CD14-positive monocyte (primary cell): ENCODE results near the gene PIGH. TPM values are rescaled to one million over a fixed set of nuclear protein-coding genes. Genes with fewer than 3 reads are reported as not detected.
A peak's percentile ranks its signal among the peaks of the same experiment; 100 is the strongest.

Source experiments
- DNase-seq, 3 donors: peaks; one replicate each; pipeline ENCODE4 v3.0.0-alpha.2; 2011 to 2022
- H2AFZ ChIP-seq: 2 replicates; pipeline ENCODE4 v1.6.0; 2012; ENCODE audit warnings: mild to moderate bottlenecking, low read depth, low read length, inconsistent platforms; ENCODE audit not compliant: insufficient read depth, poor library complexity, severe bottlenecking
- H3K27ac ChIP-seq, 2 donors: 1 replicate in 1 of 2; 2 replicates in 1 of 2; pipeline ENCODE4 v1.5.1; 2012 to 2013; ENCODE audit warnings: low read length in 2 of 2, control low read depth in 1 of 2, inconsistent platforms in 1 of 2, low read depth in 1 of 2, mild to moderate bottlenecking in 1 of 2
- H3K27me3 ChIP-seq, 2 donors: one replicate each; pipeline versions ENCODE4 v1.6.0 to v1.6.1; 2011 to 2013; ENCODE audit warnings: low read length in 2 of 2; ENCODE audit not compliant: control insufficient read depth in 2 of 2, insufficient read depth in 2 of 2
- H3K36me3 ChIP-seq, 2 donors: replicated peaks in 1 of 2; 1 replicate in 1 of 2; 2 replicates in 1 of 2; pipeline versions ENCODE4 v1.5.1 to v1.6.1; 2012 to 2013; ENCODE audit warnings: low read length in 2 of 2, control low read depth in 1 of 2, inconsistent platforms in 1 of 2, mild to moderate bottlenecking in 1 of 2; ENCODE audit not compliant: insufficient read depth in 2 of 2, control insufficient read depth in 1 of 2
- H3K4me1 ChIP-seq, 2 donors: 1 replicate in 1 of 2; 2 replicates in 1 of 2; pipeline versions ENCODE4 v1.5.1 to v1.6.1; 2012 to 2013; ENCODE audit warnings: low read length in 2 of 2, control low read depth in 1 of 2, inconsistent platforms in 1 of 2, mild to moderate bottlenecking in 1 of 2, moderate library complexity in 1 of 2; ENCODE audit not compliant: insufficient read depth in 2 of 2, control insufficient read depth in 1 of 2
- H3K4me2 ChIP-seq: replicated peaks from 2 replicates; pipeline ENCODE3; 2012; ENCODE audit warnings: low read length, moderate library complexity, mild to moderate bottlenecking; ENCODE audit not compliant: poor library complexity, severe bottlenecking; ENCODE audit errors: extremely low read depth
- H3K4me3 ChIP-seq, 3 experiments: fragments of 200-600 bp in 1 of 3; sonication (generic) in 1 of 3; replicated peaks in 1 of 3; 1 replicate in 2 of 3; 2 replicates in 1 of 3; pipeline ENCODE4 v1.5.1; 2011 to 2013; ENCODE audit warnings: low read length in 3 of 3, mild to moderate bottlenecking in 3 of 3, control low read depth in 2 of 3, low read depth in 2 of 3, inconsistent platforms in 1 of 3, moderate library complexity in 1 of 3
- H3K79me2 ChIP-seq: 2 replicates; pipeline ENCODE4 v1.6.0; 2012; ENCODE audit warnings: mild to moderate bottlenecking, control low read depth, inconsistent platforms, low read length, moderate library complexity; ENCODE audit not compliant: insufficient read depth
- H3K9ac ChIP-seq: 2 replicates; pipeline ENCODE4 v1.6.0; 2017; ENCODE audit warnings: low read length, mild to moderate bottlenecking; ENCODE audit not compliant: insufficient read depth, poor library complexity, severe bottlenecking
- H3K9me3 ChIP-seq, 2 donors: replicated peaks in 1 of 2; 1 replicate in 1 of 2; 2 replicates in 1 of 2; pipeline versions ENCODE4 v1.5.1 to v1.6.1; 2012 to 2013; ENCODE audit warnings: low read length in 2 of 2, control low read depth in 1 of 2; ENCODE audit not compliant: control insufficient read depth in 1 of 2, insufficient read depth in 1 of 2
- H4K20me1 ChIP-seq: 2 replicates; pipeline ENCODE4 v1.6.0; 2012; ENCODE audit warnings: mild to moderate bottlenecking, low read length, control low read depth, moderate library complexity; ENCODE audit not compliant: insufficient read depth
- H3K27ac Mint-ChIP-seq, 7 donors: one replicate each; pipeline ENCODE4 v1.8.0; 2020; ENCODE audit warnings: mild to moderate bottlenecking in 7 of 7, mixed read lengths in 7 of 7, moderate library complexity in 6 of 7, inconsistent platforms in 2 of 7
- H3K27me3 Mint-ChIP-seq, 3 donors: one replicate each; pipeline ENCODE4 v1.8.0; 2021 to 2022; ENCODE audit warnings: low read depth in 3 of 3, mild to moderate bottlenecking in 3 of 3, mixed read lengths in 3 of 3, moderate library complexity in 3 of 3, inconsistent platforms in 1 of 3
- H3K36me3 Mint-ChIP-seq, 2 donors: one replicate each; pipeline ENCODE4 v1.8.0; 2020; ENCODE audit warnings: mixed read lengths in 2 of 2, inconsistent platforms in 1 of 2, mild to moderate bottlenecking in 1 of 2
- H3K4me1 Mint-ChIP-seq: one replicate; pipeline ENCODE4 v1.8.0; 2020; ENCODE audit warnings: mild to moderate bottlenecking, mixed read lengths
- H3K4me3 Mint-ChIP-seq, 2 donors: one replicate each; pipeline ENCODE4 v1.8.0; 2020; ENCODE audit warnings: mild to moderate bottlenecking in 2 of 2, mixed read lengths in 2 of 2, moderate library complexity in 1 of 2
- H3K9me3 Mint-ChIP-seq, 7 donors: one replicate each; pipeline ENCODE4 v1.8.0; 2020 to 2022; ENCODE audit warnings: mixed read lengths in 7 of 7, mild to moderate bottlenecking in 6 of 7, moderate library complexity in 6 of 7, inconsistent platforms in 2 of 7
- WGBS: methylation state at CpG from one replicate; pipeline ENCODE4 v1.1.5; 2013; ENCODE audit warnings: missing lambda C conversion rate; ENCODE audit not compliant: insufficient coverage; 5-methylcytosine and 5-hydroxymethylcytosine counted together
- intact Hi-C, 2 donors: fragments of 100-400 bp; cut with micrococcal nuclease; formaldehyde crosslinking; loops; one replicate each; pipeline versions ENCODE4 v1.15.0 to v1.15.1; 2023
- polyA plus RNA-seq, 3 donors: library from polyadenylated mRNA; depleted of rRNA in 1 of 3; unstranded in 2 of 3; stranded (reverse) in 1 of 3; fragments of 300-500 nt in 2 of 3; fragments of >200 nt in 1 of 3; fragmentation: Illumina TruSeq in 2 of 3; gene quantifications; 1 replicate in 2 of 3; 2 replicates in 1 of 3; pipeline ENCODE4 v1.2.3, GENCODE V29; 2012 to 2021
- small RNA-seq: library from RNA; depleted of rRNA; stranded (forward); fragments of <200 nt; gene quantifications from one replicate; pipeline ENCODE3, GENCODE V24; 2012; ENCODE audit warnings: low read depth; ENCODE audit not compliant: insufficient read length
- TF ChIP-seq, protein P1 (sequence below): fragments of 200-600 bp; IDR thresholded peaks from one replicate; pipeline ENCODE4 v1.8.0; 2022; ENCODE audit warnings: antibody characterized with exemption, mild to moderate bottlenecking

Gene PIGH
- polyA plus RNA-seq, 3 donors = 14.6 to 35.5 (median 18.0) TPM

DNA sequence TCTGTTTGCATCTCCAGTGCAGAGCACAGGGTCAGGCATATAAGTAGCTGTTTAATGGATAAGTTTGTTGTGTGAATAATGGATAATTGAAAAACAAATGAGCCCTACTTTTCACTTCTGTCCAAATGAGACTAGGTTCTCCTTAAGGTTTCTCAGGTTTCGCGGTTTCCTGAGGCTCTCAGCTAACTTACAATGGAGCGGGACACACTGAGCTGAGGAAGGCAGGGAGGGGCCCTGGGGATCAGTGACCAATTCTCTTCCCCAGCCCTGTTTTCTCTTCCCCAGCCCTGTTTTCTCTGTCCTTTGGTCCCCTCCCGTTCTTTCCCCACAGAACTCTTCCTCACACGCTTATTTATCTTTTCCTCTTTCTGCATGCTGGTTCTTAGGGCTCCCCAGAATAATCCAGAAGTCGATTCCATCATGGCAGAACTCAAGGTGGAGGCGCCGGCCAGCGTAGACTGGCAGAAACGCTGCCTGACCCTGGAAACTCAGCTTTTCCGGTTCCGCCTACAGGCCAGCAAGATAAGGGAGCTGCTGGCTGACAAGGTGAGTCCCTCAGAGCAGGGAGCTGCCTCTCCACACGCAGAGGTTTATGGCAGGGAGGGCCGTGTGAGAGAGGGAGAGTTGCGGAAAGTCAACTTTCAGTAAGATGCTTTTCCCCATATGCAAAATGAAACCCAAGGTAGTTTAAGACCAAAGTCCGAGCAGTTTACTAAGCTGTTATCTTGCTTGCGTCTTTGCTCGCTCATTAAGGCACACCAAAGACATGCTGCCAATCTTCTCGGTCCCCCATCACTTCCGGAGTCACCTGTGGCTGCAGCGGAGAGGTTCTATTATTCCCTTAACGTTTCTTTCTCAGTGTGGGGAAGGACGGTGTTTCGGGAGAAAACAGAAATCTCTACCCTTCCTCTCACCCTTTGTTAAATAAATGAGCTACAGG is 58.4 kb downstream of the PIGH start:
- Histone ChIP-seq H3K36me3 (no peaks in the 10 kb centered on the region), H2AFZ (peak overlapping the region; percentile 59), H4K20me1 (no peaks in the 10 kb centered on the region), H3K9ac (peak overlapping the region; percentile 20), H3K9me3 (no peaks in the 10 kb centered on the region), H3K27me3 (peaks cover 44 to 55% of the 10 kb centered on the region in 2 donors), H3K4me1 (peaks cover 0 to 5% of the 10 kb centered on the region in 2 donors), H3K27ac (no peak overlapping the region), H3K4me2 (peak overlapping the region; percentile 46), H3K79me2 (no peaks in the 10 kb centered on the region), H3K4me3 (peak overlapping the region in 1 of 3 experiments; percentile 50)
- peaks cover 15% of the 10 kb centered on the region for H3K4me1 Mint-ChIP-seq
- no peak overlapping the region for H3K27ac Mint-ChIP-seq
- intact Hi-C loops = no loop called here
- no peaks in the 10 kb centered on the region for H3K36me3 Mint-ChIP-seq
- H3K9me3 Mint-ChIP-seq = peaks cover 0 to 6% (median 3%) of the 10 kb centered on the region in 7 donors
- H3K4me3 Mint-ChIP-seq = peak overlapping the region; percentile 66 to 74
- H3K27me3 Mint-ChIP-seq = peaks cover 40 to 54% (median 43%) of the 10 kb centered on the region in 3 donors
- 32% methylated on average over 13 of the region's 24 CpGs for WGBS
- TF ChIP-seq, protein P1, sequence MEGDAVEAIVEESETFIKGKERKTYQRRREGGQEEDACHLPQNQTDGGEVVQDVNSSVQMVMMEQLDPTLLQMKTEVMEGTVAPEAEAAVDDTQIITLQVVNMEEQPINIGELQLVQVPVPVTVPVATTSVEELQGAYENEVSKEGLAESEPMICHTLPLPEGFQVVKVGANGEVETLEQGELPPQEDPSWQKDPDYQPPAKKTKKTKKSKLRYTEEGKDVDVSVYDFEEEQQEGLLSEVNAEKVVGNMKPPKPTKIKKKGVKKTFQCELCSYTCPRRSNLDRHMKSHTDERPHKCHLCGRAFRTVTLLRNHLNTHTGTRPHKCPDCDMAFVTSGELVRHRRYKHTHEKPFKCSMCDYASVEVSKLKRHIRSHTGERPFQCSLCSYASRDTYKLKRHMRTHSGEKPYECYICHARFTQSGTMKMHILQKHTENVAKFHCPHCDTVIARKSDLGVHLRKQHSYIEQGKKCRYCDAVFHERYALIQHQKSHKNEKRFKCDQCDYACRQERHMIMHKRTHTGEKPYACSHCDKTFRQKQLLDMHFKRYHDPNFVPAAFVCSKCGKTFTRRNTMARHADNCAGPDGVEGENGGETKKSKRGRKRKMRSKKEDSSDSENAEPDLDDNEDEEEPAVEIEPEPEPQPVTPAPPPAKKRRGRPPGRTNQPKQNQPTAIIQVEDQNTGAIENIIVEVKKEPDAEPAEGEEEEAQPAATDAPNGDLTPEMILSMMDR = no peak
- no peak for DNase-seq

Small RNAs within 50 kb of the gene (small RNA-seq; reads per million reads assigned to genes)
- gene AL132640.3 (not detected), gene RF00019 (not detected)

Other genes starting within 250 kb of the PIGH start
- gene ATP6V1D, start 240.5 kb downstream of the PIGH start, polyA plus RNA-seq = 100 to 1,000 TPM in 1 of 3 donors, 10 to 100 TPM in 2; 18.4 to 122 (median 94.1) TPM
- gene EIF2S1, start 239.9 kb downstream of the PIGH start, polyA plus RNA-seq = 100 to 1,000 TPM in 2 of 3 donors, 10 to 100 TPM in 1; 21.9 to 111 (median 110) TPM
- under 1 TPM in 1 of 3 donors, not detected in 2; 0.20 TPM for gene PLEK2, start 188.1 kb downstream of the PIGH start, polyA plus RNA-seq
- gene TMEM229B, start 111.5 kb downstream of the PIGH start, polyA plus RNA-seq = 10 to 100 TPM; 10.2 to 18.7 (median 17.3) TPM
- under 1 TPM in 1 of 3 donors, not detected in 2; 0.23 TPM for gene PLEKHH1, start 67.0 kb downstream of the PIGH start, polyA plus RNA-seq
- under 1 TPM; 0.13 to 0.46 (median 0.33) TPM for gene ARG2, start 19.7 kb upstream of the PIGH start, polyA plus RNA-seq
- 10 to 100 TPM; 31.3 to 84.7 (median 84.5) TPM for gene VTI1B, start 74.4 kb upstream of the PIGH start, polyA plus RNA-seq
- 10 to 100 TPM; 64.9 to 70.7 (median 65.4) TPM for gene RDH11, start 95.5 kb upstream of the PIGH start, polyA plus RNA-seq
- gene RDH12, start 101.6 kb upstream of the PIGH start, polyA plus RNA-seq = under 1 TPM in 1 of 3 donors, not detected in 2; 0.17 TPM
- gene ZFYVE26, start 216.3 kb upstream of the PIGH start, polyA plus RNA-seq = 10 to 100 TPM in 1 of 3 donors, 1 to 10 TPM in 2; 1.0 to 17.6 (median 2.3) TPM
- 10 to 100 TPM in 1 of 3 donors, 1 to 10 TPM in 2; 3.6 to 11.6 (median 9.4) TPM for gene RAD51B, start 219.5 kb upstream of the PIGH start, polyA plus RNA-seq